ENCODE results near the gene EIF4A2.
A peak's percentile ranks its signal among the peaks of the same experiment; 100 is the strongest.

The EIF4A2 gene

DNA sequence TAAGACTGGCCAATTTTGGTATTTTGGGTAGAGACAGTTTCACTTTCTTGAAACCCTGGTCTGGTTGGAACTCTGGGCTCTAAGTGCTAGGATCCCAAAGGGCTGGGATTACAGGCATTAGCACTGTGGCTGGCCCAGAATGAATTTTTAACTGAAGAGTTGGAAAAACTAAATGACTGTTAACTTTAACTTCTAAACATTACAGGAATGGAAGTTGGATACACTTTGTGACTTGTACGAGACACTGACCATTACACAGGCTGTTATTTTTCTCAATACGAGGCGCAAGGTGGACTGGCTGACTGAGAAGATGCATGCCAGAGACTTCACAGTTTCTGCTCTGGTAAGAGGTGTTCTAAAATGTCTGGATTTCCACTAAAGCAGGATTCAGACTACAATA is 3.5 kb downstream of the EIF4A2 start:
- Histone ChIP-seq H3K9ac (ENCODE audit: low read depth, low read length, poor library complexity, severe bottlenecking) (peak overlapping the region; percentile 100), H4K20me1 (ENCODE audit: insufficient read depth, low read length, poor library complexity, severe bottlenecking) (peaks cover 82% of the 10 kb centered on the region), H3K4me3 (ENCODE audit: low read length, poor library complexity, severe bottlenecking) (peak overlapping the region; percentile 83), H2AFZ (ENCODE audit: low read length) (no peak overlapping the region), H3K79me2 (ENCODE audit: insufficient read depth, low read length) (peaks cover 76% of the 10 kb centered on the region), H3F3A (ENCODE audit: low read depth) (peaks cover 44% of the 10 kb centered on the region), H3K27me3 (ENCODE audit: insufficient read depth, low read length, poor library complexity, severe bottlenecking) (peaks cover 17% of the 10 kb centered on the region), H3K9me3 (ENCODE audit: insufficient read depth, low read depth, low read length) (no peaks in the 10 kb centered on the region), H3K9me2 (replicated peaks; ENCODE audit: low read depth, low read length) (no peaks in the 10 kb centered on the region), H3K4me2 (ENCODE audit: low read depth, low read length, poor library complexity, severe bottlenecking) (peak overlapping the region; percentile 98), H3K36me3 (ENCODE audit: insufficient read depth, low read length) (peaks cover 83% of the 10 kb centered on the region), H3K4me1 (ENCODE audit: insufficient read depth, low read length, poor library complexity, severe bottlenecking) (peaks cover 43% of the 10 kb centered on the region)
- TF ChIP-seq, protein P1, sequence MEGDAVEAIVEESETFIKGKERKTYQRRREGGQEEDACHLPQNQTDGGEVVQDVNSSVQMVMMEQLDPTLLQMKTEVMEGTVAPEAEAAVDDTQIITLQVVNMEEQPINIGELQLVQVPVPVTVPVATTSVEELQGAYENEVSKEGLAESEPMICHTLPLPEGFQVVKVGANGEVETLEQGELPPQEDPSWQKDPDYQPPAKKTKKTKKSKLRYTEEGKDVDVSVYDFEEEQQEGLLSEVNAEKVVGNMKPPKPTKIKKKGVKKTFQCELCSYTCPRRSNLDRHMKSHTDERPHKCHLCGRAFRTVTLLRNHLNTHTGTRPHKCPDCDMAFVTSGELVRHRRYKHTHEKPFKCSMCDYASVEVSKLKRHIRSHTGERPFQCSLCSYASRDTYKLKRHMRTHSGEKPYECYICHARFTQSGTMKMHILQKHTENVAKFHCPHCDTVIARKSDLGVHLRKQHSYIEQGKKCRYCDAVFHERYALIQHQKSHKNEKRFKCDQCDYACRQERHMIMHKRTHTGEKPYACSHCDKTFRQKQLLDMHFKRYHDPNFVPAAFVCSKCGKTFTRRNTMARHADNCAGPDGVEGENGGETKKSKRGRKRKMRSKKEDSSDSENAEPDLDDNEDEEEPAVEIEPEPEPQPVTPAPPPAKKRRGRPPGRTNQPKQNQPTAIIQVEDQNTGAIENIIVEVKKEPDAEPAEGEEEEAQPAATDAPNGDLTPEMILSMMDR (conservative IDR thresholded peaks at IDR 0.05; ENCODE audit: low read length) = no peak
- TF ChIP-seq EZH2phosphoT487 (IDR thresholded peaks at IDR 0.05; ENCODE audit: borderline replicate concordance) = no peak

DNA sequence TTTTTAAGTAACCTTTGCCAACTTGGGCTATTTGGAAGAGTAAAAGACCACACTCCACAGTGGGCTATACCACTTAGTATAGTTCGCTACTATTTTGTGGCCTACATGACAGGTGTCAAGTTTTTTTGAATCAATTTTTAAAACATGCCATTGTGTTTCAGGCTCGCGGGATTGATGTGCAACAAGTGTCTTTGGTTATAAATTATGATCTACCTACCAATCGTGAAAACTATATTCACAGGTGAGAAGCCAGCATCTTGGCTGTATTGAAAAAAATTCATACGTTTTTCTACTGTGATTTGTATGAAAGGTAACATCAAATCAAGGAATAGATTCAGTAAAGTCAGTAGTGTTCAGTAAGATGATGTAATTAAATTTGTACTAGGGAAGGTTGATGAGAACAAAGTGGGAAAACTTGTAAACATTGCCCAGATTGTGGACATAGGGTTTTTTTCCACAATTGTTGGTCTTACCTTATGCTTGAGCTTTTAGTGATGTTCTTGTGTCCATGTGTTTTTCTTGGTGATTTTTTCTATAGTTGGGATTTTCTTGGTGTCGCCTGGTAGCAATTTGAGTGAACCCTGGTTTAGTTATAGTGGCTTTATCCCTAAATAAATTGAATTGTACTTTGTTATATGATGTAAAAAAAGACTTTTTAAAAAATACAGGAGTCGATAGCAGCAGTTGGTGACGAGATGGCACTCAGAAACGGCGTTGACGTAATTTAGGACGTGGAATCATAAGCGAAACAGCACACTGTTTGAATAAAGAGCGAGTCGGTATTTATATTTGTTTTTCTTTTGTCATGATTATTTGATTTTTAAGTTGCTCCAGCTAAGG is 4.5 kb downstream of the EIF4A2 start:
- Histone ChIP-seq H3F3A (ENCODE audit: low read depth) (peaks cover 53% of the 10 kb centered on the region), H3K4me3 (ENCODE audit: low read length, poor library complexity, severe bottlenecking) (peak overlapping the region; percentile 83), H3K9ac (ENCODE audit: low read depth, low read length, poor library complexity, severe bottlenecking) (peak overlapping the region; percentile 100), H2AFZ (ENCODE audit: low read length) (no peak overlapping the region), H4K20me1 (ENCODE audit: insufficient read depth, low read length, poor library complexity, severe bottlenecking) (peaks cover 82% of the 10 kb centered on the region), H3K4me2 (ENCODE audit: low read depth, low read length, poor library complexity, severe bottlenecking) (peak overlapping the region; percentile 98), H3K9me3 (ENCODE audit: insufficient read depth, low read depth, low read length) (no peaks in the 10 kb centered on the region), H3K4me1 (ENCODE audit: insufficient read depth, low read length, poor library complexity, severe bottlenecking) (peaks cover 43% of the 10 kb centered on the region), H3K27me3 (ENCODE audit: insufficient read depth, low read length, poor library complexity, severe bottlenecking) (peaks cover 17% of the 10 kb centered on the region), H3K79me2 (ENCODE audit: insufficient read depth, low read length) (peaks cover 70% of the 10 kb centered on the region), H3K9me2 (replicated peaks; ENCODE audit: low read depth, low read length) (no peaks in the 10 kb centered on the region), H3K36me3 (ENCODE audit: insufficient read depth, low read length) (peaks cover 90% of the 10 kb centered on the region)
- no peak for TF ChIP-seq EZH2phosphoT487 (IDR thresholded peaks at IDR 0.05; ENCODE audit: borderline replicate concordance)
- TF ChIP-seq, protein P1 (conservative IDR thresholded peaks at IDR 0.05; ENCODE audit: low read length) = no peak

DNA sequence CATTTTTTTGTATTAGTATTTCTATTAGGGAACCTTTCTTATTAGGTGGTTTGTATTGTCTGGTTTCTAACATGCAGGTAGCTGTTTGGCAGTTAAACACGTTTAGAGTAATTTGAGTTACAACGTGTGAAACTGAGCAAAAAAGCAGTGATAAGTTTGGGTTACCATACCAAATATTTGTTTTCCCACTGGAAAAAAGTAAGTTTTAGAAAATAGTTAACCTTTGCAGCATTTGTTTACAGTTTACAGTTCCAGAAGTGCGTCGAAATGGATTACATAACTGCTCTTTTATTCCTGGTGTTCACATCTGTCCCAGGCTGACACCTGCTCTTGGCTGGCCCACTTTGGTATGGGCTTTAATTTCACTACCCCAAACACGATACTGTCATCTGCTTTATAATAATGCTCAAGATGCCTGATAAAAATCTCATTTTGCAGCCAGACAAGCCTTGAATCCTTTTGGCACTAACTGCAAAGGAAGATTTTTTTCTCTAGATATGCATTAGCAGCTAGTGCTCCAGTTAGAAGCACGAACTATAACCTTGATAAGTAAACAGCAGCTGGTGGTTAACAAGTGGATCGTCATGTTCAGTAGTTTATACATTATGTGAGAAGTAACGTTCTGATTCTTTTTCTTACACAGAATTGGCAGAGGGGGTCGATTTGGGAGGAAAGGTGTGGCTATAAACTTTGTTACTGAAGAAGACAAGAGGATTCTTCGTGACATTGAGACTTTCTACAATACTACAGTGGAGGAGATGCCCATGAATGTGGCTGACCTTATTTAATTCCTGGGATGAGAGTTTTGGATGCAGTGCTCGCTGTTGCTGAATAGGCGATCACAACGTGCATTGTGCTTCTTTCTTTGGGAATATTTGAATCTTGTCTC is 5.3 kb downstream of the EIF4A2 start:
- Histone ChIP-seq H3K79me2 (ENCODE audit: insufficient read depth, low read length) (peaks cover 65% of the 10 kb centered on the region), H3K4me1 (ENCODE audit: insufficient read depth, low read length, poor library complexity, severe bottlenecking) (peaks cover 43% of the 10 kb centered on the region), H3F3A (ENCODE audit: low read depth) (peaks cover 58% of the 10 kb centered on the region), H3K9me3 (ENCODE audit: insufficient read depth, low read depth, low read length) (no peaks in the 10 kb centered on the region), H3K4me2 (ENCODE audit: low read depth, low read length, poor library complexity, severe bottlenecking) (peak overlapping the region; percentile 98), H4K20me1 (ENCODE audit: insufficient read depth, low read length, poor library complexity, severe bottlenecking) (peaks cover 79% of the 10 kb centered on the region), H3K4me3 (ENCODE audit: low read length, poor library complexity, severe bottlenecking) (peak overlapping the region; percentile 83), H3K36me3 (ENCODE audit: insufficient read depth, low read length) (peaks cover 93% of the 10 kb centered on the region), H2AFZ (ENCODE audit: low read length) (no peak overlapping the region), H3K9me2 (replicated peaks; ENCODE audit: low read depth, low read length) (no peaks in the 10 kb centered on the region), H3K9ac (ENCODE audit: low read depth, low read length, poor library complexity, severe bottlenecking) (peak overlapping the region; percentile 100), H3K27me3 (ENCODE audit: insufficient read depth, low read length, poor library complexity, severe bottlenecking) (peaks cover 14% of the 10 kb centered on the region)
- TF ChIP-seq, protein P1 (conservative IDR thresholded peaks at IDR 0.05; ENCODE audit: low read length) = no peak
- no peak for TF ChIP-seq EZH2phosphoT487 (IDR thresholded peaks at IDR 0.05; ENCODE audit: borderline replicate concordance)
